Activated naive CD4-positive, alpha-beta T cell treated with anti-CD3 and anti-CD28 coated beads, Interleukin-2, amount 50 U/mL, for 24 hours (primary cell): ENCODE results near the gene ZBTB47.

Source experiments
- H3K27ac Mint-ChIP-seq: one replicate; pipeline ENCODE4 v1.8.0; 2021; ENCODE audit warnings: mild to moderate bottlenecking, mixed read lengths
- H3K27me3 Mint-ChIP-seq: one replicate; pipeline ENCODE4 v1.8.0; 2021; ENCODE audit warnings: mixed read lengths
- H3K36me3 Mint-ChIP-seq: one replicate; pipeline ENCODE4 v1.8.0; 2021; ENCODE audit warnings: mixed read lengths
- H3K4me1 Mint-ChIP-seq: one replicate; pipeline ENCODE4 v1.8.0; 2021; ENCODE audit warnings: mixed read lengths
- H3K4me3 Mint-ChIP-seq: one replicate; pipeline ENCODE4 v1.8.0; 2021; ENCODE audit warnings: mild to moderate bottlenecking, mixed read lengths
- H3K9me3 Mint-ChIP-seq: one replicate; pipeline ENCODE4 v1.8.0; 2021; ENCODE audit warnings: mixed read lengths

ZBTB47 gene

DNA sequence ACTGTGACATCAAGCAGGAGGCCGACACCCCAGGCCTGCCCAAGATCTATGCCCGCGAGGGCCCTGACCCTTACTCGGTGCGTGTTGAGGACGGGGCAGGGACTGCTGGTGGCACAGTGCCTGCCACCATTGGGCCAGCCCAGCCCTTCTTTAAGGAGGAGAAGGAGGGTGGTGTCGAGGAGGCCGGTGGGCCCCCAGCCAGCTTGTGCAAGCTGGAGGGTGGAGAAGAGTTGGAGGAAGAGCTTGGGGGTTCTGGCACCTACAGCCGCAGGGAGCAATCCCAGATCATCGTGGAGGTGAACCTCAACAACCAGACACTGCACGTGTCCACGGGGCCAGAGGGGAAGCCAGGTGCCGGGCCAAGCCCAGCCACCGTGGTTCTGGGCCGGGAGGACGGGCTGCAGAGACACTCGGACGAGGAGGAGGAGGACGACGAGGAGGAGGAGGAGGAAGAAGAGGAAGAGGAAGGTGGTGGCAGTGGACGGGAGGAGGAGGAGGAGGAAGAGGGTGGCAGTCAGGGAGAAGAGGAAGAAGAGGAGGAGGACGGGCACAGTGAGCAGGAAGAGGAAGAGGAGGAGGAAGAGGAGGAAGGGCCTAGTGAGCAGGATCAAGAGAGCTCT, 5.4 kb downstream of the ZBTB47 start:
- Mint-ChIP-seq H3K9me3 (no peaks in the 10 kb centered on the region), H3K27ac (no peak overlapping the region), H3K27me3 (no peaks in the 10 kb centered on the region), H3K36me3 (no peaks in the 10 kb centered on the region), H3K4me1 (peaks cover under 1% of the 10 kb centered on the region), H3K4me3 (no peak overlapping the region)

- H3K27ac Mint-ChIP-seq, result no peak overlapping the region
- H3K27me3 Mint-ChIP-seq, result no peaks in the 10 kb centered on the region
- H3K4me3 Mint-ChIP-seq, result no peak overlapping the region
- H3K4me1 Mint-ChIP-seq, result no peaks in the 10 kb centered on the region
- H3K9me3 Mint-ChIP-seq, result no peaks in the 10 kb centered on the region
- no peaks in the 10 kb centered on the region for H3K36me3 Mint-ChIP-seq
Observed at GRCh38 chr3:42659451-42660130, 6.1 kb downstream of the ZBTB47 start.

DNA sequence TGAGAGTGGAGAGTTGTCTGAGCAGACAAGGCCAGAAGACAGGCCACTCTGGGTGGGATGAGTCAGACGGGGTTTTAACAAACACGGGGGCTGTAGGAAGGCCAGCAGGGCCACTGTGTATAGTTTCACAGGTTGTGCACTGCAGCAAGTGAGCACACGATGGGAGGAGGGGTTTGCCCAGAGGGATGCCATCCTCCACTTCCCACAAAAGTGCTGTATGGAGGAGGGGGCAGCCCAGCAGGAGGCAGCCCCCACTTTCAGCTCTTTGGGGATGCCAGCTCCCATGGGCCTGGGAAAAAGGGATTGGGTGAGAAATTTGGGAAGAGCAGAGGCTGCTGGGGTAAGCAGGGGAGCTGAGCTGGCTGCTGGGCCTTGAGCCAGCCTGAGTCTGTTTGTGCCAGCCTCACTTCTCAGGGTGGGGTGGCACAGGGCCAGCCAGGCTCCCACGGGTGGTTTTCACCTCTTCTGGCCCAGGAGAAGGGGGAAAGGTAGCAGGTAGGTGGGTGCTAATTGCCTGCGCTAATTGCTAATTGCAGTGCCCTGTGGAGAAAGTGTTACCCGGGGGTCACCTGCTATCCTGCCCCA, 6.7 kb downstream of the ZBTB47 start:
- no peak overlapping the region for H3K27ac Mint-ChIP-seq
- H3K9me3 Mint-ChIP-seq, result no peaks in the 10 kb centered on the region
- H3K4me3 Mint-ChIP-seq, result no peak overlapping the region
- H3K27me3 Mint-ChIP-seq, result no peaks in the 10 kb centered on the region
- no peaks in the 10 kb centered on the region for H3K4me1 Mint-ChIP-seq
- no peaks in the 10 kb centered on the region for H3K36me3 Mint-ChIP-seq

DNA sequence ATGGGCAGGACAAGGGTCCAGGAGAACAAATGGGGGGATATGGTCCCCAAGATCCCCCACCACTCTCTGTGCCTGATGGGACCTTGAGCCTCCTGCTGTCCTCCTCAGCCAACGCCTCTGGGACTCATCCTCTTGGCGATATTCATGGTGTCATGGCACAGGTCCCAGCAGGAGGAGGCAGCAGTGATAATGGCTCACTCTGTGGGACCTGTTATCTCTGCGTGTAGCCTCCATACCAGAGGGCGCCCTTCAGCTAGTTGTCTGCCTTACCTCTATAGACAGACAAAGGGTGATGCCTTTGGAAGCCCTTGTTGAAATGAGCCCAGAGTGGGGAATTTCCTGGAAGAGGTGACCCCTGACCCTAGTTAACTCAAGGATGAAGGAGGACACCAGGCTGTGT, 7.4 kb downstream of the ZBTB47 start:
- Mint-ChIP-seq H3K27ac (no peak overlapping the region), H3K9me3 (no peaks in the 10 kb centered on the region), H3K4me1 (no peaks in the 10 kb centered on the region), H3K4me3 (no peak overlapping the region), H3K27me3 (no peaks in the 10 kb centered on the region), H3K36me3 (no peaks in the 10 kb centered on the region)

- no peaks in the 10 kb centered on the region for H3K4me1 Mint-ChIP-seq
- no peaks in the 10 kb centered on the region for H3K9me3 Mint-ChIP-seq
- H3K36me3 Mint-ChIP-seq, result no peaks in the 10 kb centered on the region
- H3K27ac Mint-ChIP-seq, result no peak overlapping the region
- no peak overlapping the region for H3K4me3 Mint-ChIP-seq
- H3K27me3 Mint-ChIP-seq, result no peaks in the 10 kb centered on the region
Observed at GRCh38 chr3:42661593-42662022, 8.1 kb downstream of the ZBTB47 start.

DNA sequence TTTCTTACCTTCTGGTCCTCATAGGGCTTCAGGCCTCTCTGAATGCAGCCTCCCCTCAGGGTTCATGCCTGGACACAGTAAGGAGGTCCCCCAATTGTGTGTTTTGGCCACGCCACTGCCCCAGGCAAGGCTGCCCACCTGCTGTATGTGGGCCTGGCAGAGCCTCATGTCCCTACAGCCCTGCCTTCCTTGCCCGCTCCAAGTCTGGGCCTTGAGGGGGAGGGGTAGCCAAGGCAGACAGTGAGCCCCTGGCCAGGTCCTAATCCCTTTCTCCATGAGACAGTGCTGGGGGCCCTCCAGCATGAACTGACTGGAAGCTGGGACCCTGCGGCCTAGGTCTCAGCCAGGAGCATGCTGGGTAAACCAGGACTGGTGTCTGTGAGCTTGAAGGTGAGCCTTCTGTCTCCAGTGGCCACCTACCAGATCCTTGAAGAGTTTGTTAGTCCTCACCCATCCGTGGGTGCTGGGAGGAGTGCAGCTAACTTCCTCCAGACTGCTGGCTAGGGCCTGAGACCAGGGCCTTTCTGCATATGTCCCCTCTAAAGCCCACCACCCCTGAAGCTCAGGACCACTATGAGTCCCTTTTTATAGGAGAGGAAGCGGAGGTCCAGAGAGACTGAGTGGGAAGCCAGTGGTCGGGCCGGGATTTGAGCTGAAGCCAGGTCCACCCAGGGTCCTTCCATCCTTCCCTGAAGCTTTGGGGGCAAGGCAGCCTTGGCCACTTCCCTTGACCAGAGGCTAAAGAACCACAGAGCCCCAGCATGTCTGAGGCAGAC, 8.7 kb downstream of the ZBTB47 start:
- H3K4me1 Mint-ChIP-seq, result no peaks in the 10 kb centered on the region
- H3K9me3 Mint-ChIP-seq, result no peaks in the 10 kb centered on the region
- no peak overlapping the region for H3K4me3 Mint-ChIP-seq
- no peaks in the 10 kb centered on the region for H3K36me3 Mint-ChIP-seq
- H3K27ac Mint-ChIP-seq, result no peak overlapping the region
- no peaks in the 10 kb centered on the region for H3K27me3 Mint-ChIP-seq

- Mint-ChIP-seq H3K27ac (no peak overlapping the region), H3K36me3 (no peaks in the 10 kb centered on the region), H3K4me3 (no peak overlapping the region), H3K27me3 (no peaks in the 10 kb centered on the region), H3K4me1 (no peaks in the 10 kb centered on the region), H3K9me3 (no peaks in the 10 kb centered on the region)
Observed at GRCh38 chr3:42662813-42663535, 9.5 kb downstream of the ZBTB47 start.

DNA sequence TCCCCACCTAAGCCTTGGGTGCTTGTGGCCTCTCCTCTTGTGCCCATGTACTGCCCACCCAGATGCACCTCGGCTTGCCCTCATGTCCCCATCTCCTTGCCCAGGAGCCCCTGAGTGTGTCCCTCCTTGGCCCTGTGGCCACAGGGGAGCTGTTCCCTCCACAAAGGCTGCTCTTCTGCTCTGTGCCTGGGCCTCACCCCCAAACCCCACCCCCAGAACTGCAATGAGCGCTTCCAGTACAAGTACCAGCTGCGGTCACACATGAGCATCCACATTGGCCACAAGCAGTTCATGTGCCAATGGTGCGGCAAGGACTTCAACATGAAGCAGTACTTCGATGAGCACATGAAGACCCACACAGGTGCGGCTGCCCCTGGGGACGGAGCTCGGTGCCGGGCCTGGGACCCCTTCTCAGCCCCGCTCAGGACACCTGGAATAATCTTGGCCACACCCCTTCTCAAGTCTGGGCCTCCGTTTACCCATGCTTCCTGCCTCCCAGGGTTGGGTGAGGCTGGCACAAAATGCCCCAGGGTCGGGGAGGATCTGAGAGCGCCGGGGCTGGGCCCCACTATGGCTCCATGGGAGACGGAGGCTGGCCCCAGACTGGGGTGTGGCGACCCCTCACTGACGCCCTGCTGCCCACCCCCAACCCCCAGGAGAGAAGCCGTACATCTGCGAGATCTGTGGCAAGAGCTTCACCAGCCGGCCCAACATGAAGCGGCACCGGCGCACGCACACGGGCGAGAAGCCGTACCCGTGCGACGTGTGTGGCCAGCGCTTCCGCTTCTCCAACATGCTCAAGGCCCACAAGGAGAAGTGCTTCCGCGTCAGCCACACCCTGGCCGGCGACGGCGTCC, 10.3 kb downstream of the ZBTB47 start:
- Mint-ChIP-seq H3K36me3 (no peaks in the 10 kb centered on the region), H3K4me1 (no peaks in the 10 kb centered on the region), H3K4me3 (no peak overlapping the region), H3K27ac (no peak overlapping the region), H3K27me3 (no peaks in the 10 kb centered on the region), H3K9me3 (no peaks in the 10 kb centered on the region)

GRCh38 chr3:42664438-42664803, 10.9 kb downstream of the ZBTB47 start:
- H3K9me3 Mint-ChIP-seq, result no peaks in the 10 kb centered on the region
- H3K4me3 Mint-ChIP-seq, result no peak overlapping the region
- no peak overlapping the region for H3K27ac Mint-ChIP-seq

GRCh38 chr3:42665050-42665878, 11.8 kb downstream of the ZBTB47 start:
- H3K27me3 Mint-ChIP-seq, result no peaks in the 10 kb centered on the region
- no peaks in the 10 kb centered on the region for H3K4me1 Mint-ChIP-seq
- no peak overlapping the region for H3K4me3 Mint-ChIP-seq
- no peaks in the 10 kb centered on the region for H3K9me3 Mint-ChIP-seq
- H3K27ac Mint-ChIP-seq, result no peak overlapping the region
- H3K36me3 Mint-ChIP-seq, result no peaks in the 10 kb centered on the region

More at GRCh38 chr3:42664438-42664803, 10.9 kb downstream of the ZBTB47 start:
- Mint-ChIP-seq H3K36me3 (no peaks in the 10 kb centered on the region), H3K27me3 (no peaks in the 10 kb centered on the region), H3K4me1 (no peaks in the 10 kb centered on the region)

- no peak overlapping the region for H3K27ac Mint-ChIP-seq
- no peaks in the 10 kb centered on the region for H3K9me3 Mint-ChIP-seq
- no peaks in the 10 kb centered on the region for H3K36me3 Mint-ChIP-seq
- H3K4me3 Mint-ChIP-seq, result no peak overlapping the region
- H3K27me3 Mint-ChIP-seq, result no peaks in the 10 kb centered on the region
- no peaks in the 10 kb centered on the region for H3K4me1 Mint-ChIP-seq
Observed at GRCh38 chr3:42666022-42666421, 12.5 kb downstream of the ZBTB47 start.

DNA sequence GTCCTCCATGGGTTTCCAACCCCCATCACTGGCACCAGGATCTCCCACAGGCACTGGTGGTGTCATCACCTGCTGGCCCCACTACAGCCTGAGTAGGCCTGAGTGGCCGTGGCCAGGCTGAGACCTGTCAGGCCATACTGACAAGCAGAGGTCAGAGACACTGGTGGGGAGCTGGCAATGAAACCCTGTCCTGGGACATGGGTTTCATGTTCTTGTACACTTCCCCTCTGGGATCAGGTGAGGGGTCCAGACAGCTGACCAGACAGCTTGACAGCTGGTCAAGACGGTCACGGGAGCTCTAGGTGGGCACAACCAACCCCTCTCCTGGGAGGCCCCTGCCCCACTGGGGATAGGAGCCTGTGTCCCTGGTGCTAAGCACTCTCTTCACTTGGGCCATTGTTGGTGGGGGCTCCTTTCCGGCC, 13.1 kb downstream of the ZBTB47 start:
- H3K4me1 Mint-ChIP-seq, result no peaks in the 10 kb centered on the region
- no peaks in the 10 kb centered on the region for H3K27me3 Mint-ChIP-seq
- H3K27ac Mint-ChIP-seq, result no peak overlapping the region
- no peaks in the 10 kb centered on the region for H3K9me3 Mint-ChIP-seq
- no peak overlapping the region for H3K4me3 Mint-ChIP-seq
- H3K36me3 Mint-ChIP-seq, result no peaks in the 10 kb centered on the region

DNA sequence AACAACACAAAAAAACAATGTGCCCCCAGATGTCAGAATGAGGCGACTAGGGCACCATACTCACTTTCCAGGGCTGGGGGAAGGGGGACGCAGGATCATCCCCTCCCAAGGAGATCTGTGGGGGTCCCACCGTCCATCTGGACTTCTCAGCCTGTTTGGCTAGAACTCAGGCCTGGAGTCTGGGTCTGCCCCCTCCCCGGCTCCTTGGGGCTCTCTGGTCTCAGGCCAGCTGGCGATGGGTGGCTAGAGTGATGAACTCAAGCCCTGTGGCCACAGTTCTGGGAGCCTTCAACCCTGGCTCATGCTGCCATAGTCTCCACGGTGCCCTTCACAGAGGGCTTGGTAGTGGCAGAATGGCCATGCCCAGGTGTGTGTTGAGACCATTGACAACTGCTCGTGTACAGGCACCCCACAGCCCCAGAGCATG, 13.6 kb downstream of the ZBTB47 start:
- Mint-ChIP-seq H3K36me3 (no peaks in the 10 kb centered on the region), H3K27me3 (no peaks in the 10 kb centered on the region), H3K4me3 (no peak overlapping the region), H3K27ac (no peak overlapping the region), H3K4me1 (no peaks in the 10 kb centered on the region), H3K9me3 (no peaks in the 10 kb centered on the region)
